ENCODE results near the gene WDR31.

- TF ChIP-seq CTCF (conservative IDR thresholded peaks at IDR 0.05; ENCODE audit: low read depth, low read length) (no peak), EZH2phosphoT487 (IDR thresholded peaks at IDR 0.05; ENCODE audit: borderline replicate concordance, low read length) (no peak), EZH2 (IDR thresholded peaks at IDR 0.05; ENCODE audit: low read length, unreplicated experiment) (no peak)
Observed at GRCh38 chr9:113328045-113328782, 11.9 kb downstream of the WDR31 start.
